HepG2 (cell line): ENCODE measurements around the gene HLCS. TPM values are rescaled to one million over a fixed set of nuclear protein-coding genes. Genes with fewer than 3 reads are reported as not detected.

Experiments
- ATAC-seq: fragments of 200-7000 bp; cut with Tn5 transposase; 3 replicates; pipeline ENCODE4 v1.9.1; 2020; ENCODE audit warnings: mild to moderate bottlenecking, moderate library complexity
- BruUV-seq: library from RNA; stranded (reverse); fragments of 400-500 nt; replicated peaks from 2 replicates; lab custom pipeline; 2021; lab: Mats Ljungman, UMichigan
- CTCF ChIA-PET: fragments of 300-600 bp; formaldehyde crosslinking; extraction: SDS; loops from one replicate; lab custom pipeline; 2021; ENCODE audit warnings: low total read pairs, inconsistent platforms, low intra/inter-chr PET ratio; lab: Yijun Ruan, JAX
- POLR2A ChIA-PET: fragments of 350-600 bp; sonication (Branson Sonifier 250); formaldehyde crosslinking; loops from one replicate; lab custom pipeline; 2020; ENCODE audit warnings: antibody characterized with exemption, inconsistent platforms; lab: Yijun Ruan, JAX
- DNase-seq: peaks from one replicate; pipeline ENCODE4 v3.0.0-alpha.2; 2015; ENCODE audit warnings: low spot score
- FAIRE-seq: peaks from 3 replicates; lab custom pipeline; 2011; peaks lifted over from hg19 to GRCh38; lab: Jason Lieb, UNC
- H2AFZ ChIP-seq: one replicate; pipeline ENCODE4 v1.6.1; 2011; ENCODE audit warnings: low read length, inconsistent platforms
- H3K27ac ChIP-seq: fragments of 300-600 bp; 3 replicates; pipeline ENCODE4 v1.8.0; 2011; ENCODE audit warnings: mixed run types, mild to moderate bottlenecking, mixed read lengths, low read length, inconsistent platforms; ENCODE audit not compliant: insufficient read depth; ENCODE audit errors: extremely low read length
- H3K27me3 ChIP-seq, 2 experiments: fragments of 200-600 bp in 1 of 2; 2 replicates in 1 of 2; 3 replicates in 1 of 2; pipeline versions ENCODE4 v1.6.0 to v1.8.0; 2011; ENCODE audit warnings: low read length in 2 of 2, mild to moderate bottlenecking in 2 of 2, moderate library complexity in 2 of 2, inconsistent platforms in 1 of 2; ENCODE audit not compliant: insufficient read depth in 2 of 2, control insufficient read depth in 1 of 2
- H3K36me3 ChIP-seq, 2 experiments: fragments of 200-600 bp in 1 of 2; replicated peaks in 1 of 2; 2 replicates in 1 of 2; 3 replicates in 1 of 2; pipeline versions ENCODE4 v1.5.1 to v1.8.0; 2011; ENCODE audit warnings: low read length in 2 of 2, inconsistent platforms in 1 of 2; ENCODE audit not compliant: insufficient read depth in 2 of 2, control insufficient read depth in 1 of 2
- H3K4me1 ChIP-seq: 2 replicates; pipeline ENCODE4 v1.5.1; 2012; ENCODE audit warnings: low read length, inconsistent platforms; ENCODE audit not compliant: insufficient read depth
- H3K4me2 ChIP-seq: 2 replicates; pipeline ENCODE4 v1.6.0; 2011; ENCODE audit warnings: low read depth, low read length, inconsistent platforms
- H3K4me3 ChIP-seq, 3 experiments: fragments of 200-600 bp in 1 of 3; sonication (generic), shearing (Covaris generic) in 1 of 3; replicated peaks in 1 of 3; 2 replicates each; pipeline ENCODE4 v1.5.1; 2011 to 2016; ENCODE audit warnings: low read length in 3 of 3, inconsistent platforms in 2 of 3, low read depth in 2 of 3, mild to moderate bottlenecking in 2 of 3, control low read depth in 1 of 3, mixed read lengths in 1 of 3; ENCODE audit not compliant: insufficient read depth in 1 of 3
- H3K79me2 ChIP-seq: one replicate; pipeline ENCODE4 v1.6.1; 2011; ENCODE audit warnings: low read length, inconsistent platforms; ENCODE audit not compliant: insufficient read depth
- H3K9ac ChIP-seq: 2 replicates; pipeline ENCODE4 v1.6.0; 2011; ENCODE audit warnings: mild to moderate bottlenecking, low read depth, low read length, inconsistent platforms; ENCODE audit not compliant: insufficient read depth
- H3K9me3 ChIP-seq: 2 replicates; pipeline ENCODE4 v1.5.1; 2012; ENCODE audit warnings: mild to moderate bottlenecking, low read length
- H4K20me1 ChIP-seq: 2 replicates; pipeline ENCODE4 v1.6.0; 2011; ENCODE audit warnings: inconsistent platforms, mild to moderate bottlenecking, low read length, moderate library complexity; ENCODE audit not compliant: insufficient read depth
- ATF6 ChIP-seq: sonication (generic); formaldehyde crosslinking; conservative IDR thresholded peaks from 2 replicates; pipeline ENCODE4 v1.4.0; 2020; ENCODE audit warnings: missing genetic modification reagents
- CSRNP1 ChIP-seq: sonication (generic); formaldehyde crosslinking; IDR thresholded peaks from 2 replicates; pipeline ENCODE4 v1.8.1; 2023; ENCODE audit warnings: mild to moderate bottlenecking, missing genetic modification reagents
- ERF ChIP-seq: IDR thresholded peaks from 2 replicates; pipeline ENCODE4 v1.6.1; 2018; ENCODE audit warnings: missing biosample characterization, missing genetic modification reagents
- FOXP1 ChIP-seq, 2 experiments: fragments of 450-650 bp in 1 of 2; IDR thresholded peaks; 2 replicates each; pipeline ENCODE4 v1.6.1; 2017 to 2018; ENCODE audit warnings: antibody characterized with exemption in 1 of 2
- GMEB2 ChIP-seq: IDR thresholded peaks from 2 replicates; pipeline ENCODE4 v1.6.1; 2016; ENCODE audit warnings: missing biosample characterization, missing genetic modification reagents, low read depth
- JUNB ChIP-seq: sonication (generic); formaldehyde crosslinking; IDR thresholded peaks from 2 replicates; pipeline ENCODE4 v1.8.0; 2022; ENCODE audit warnings: missing genetic modification reagents, mild to moderate bottlenecking, borderline replicate concordance
- MEIS1 ChIP-seq: sonication (generic); formaldehyde crosslinking; IDR thresholded peaks from 2 replicates; pipeline ENCODE4 v1.9.0; 2021; ENCODE audit warnings: mild to moderate bottlenecking, missing genetic modification reagents, moderate library complexity, borderline replicate concordance
- RBM39 ChIP-seq: fragments of 200-400 bp; formaldehyde crosslinking; IDR thresholded peaks from one replicate; pipeline ENCODE4 v1.6.1; 2018; ENCODE audit warnings: antibody characterized with exemption, mild to moderate bottlenecking, low read depth, low read length; ENCODE audit not compliant: poor library complexity, severe bottlenecking
- ZFP36L1 ChIP-seq: sonication (generic); formaldehyde crosslinking; IDR thresholded peaks from 2 replicates; pipeline ENCODE4 v1.8.0; 2022; ENCODE audit warnings: mild to moderate bottlenecking, missing genetic modification reagents, moderate library complexity
- ZNF441 ChIP-seq: sonication (generic); formaldehyde crosslinking; IDR thresholded peaks from 2 replicates; pipeline ENCODE4 v1.7.0; 2021; ENCODE audit warnings: missing genetic modification reagents, borderline replicate concordance
- ZNF775 ChIP-seq: sonication (generic); formaldehyde crosslinking; IDR thresholded peaks from 2 replicates; pipeline ENCODE4 v1.4.0; 2020; ENCODE audit warnings: missing genetic modification reagents, mild to moderate bottlenecking, moderate library complexity, borderline replicate concordance
- ZNF781 ChIP-seq: sonication (generic); formaldehyde crosslinking; IDR thresholded peaks from 2 replicates; pipeline ENCODE4 v1.5.1; 2020; ENCODE audit warnings: borderline replicate concordance, mild to moderate bottlenecking, missing genetic modification reagents; ENCODE audit errors: not compliant biosample characterization
- WGBS: methylation state at CpG from one replicate; pipeline ENCODE4 v1.1.6; 2017; ENCODE audit warnings: low lambda C conversion rate; 5-methylcytosine and 5-hydroxymethylcytosine counted together
- in situ Hi-C: cut with HindIII; loops from 2 replicates; pipeline ENCODE4 v1.10.0; 2017; ENCODE audit warnings: low pct_unique_long_range_greater_than_20kb; ENCODE audit not compliant: extremely low pct_ligation_motif_present
- intact Hi-C: fragments of 100-400 bp; cut with micrococcal nuclease; formaldehyde crosslinking; loops from one replicate; pipeline ENCODE4 v1.10.0; 2022; ENCODE audit not compliant: unreplicated experiment
- polyA plus RNA-seq, 8 experiments: library from polyadenylated mRNA; depleted of rRNA in 3 of 8; stranded (reverse) in 7 of 8; unstranded in 1 of 8; fragments of >200 nt; fragmentation: Illumina TruSeq in 4 of 8; extraction: Trizol in 4 of 8; gene quantifications; 2 replicates each; pipeline versions ENCODE4 v1.2.1 to v1.2.3, GENCODE V29; 2011 to 2016; ENCODE audit warnings: low read depth in 4 of 8, missing spikeins in 1 of 8, mixed read lengths in 1 of 8; ENCODE audit not compliant: insufficient read depth in 1 of 8
- total RNA-seq, 5 experiments: library from RNA; depleted of rRNA; stranded (reverse); fragments of >200 nt; fragmentation: Illumina TruSeq; extraction: Trizol; gene quantifications; 2 replicates each; pipeline ENCODE4 v1.2.3, GENCODE V29; 2016; ENCODE audit warnings: low read depth in 1 of 5

HLCS gene
- total and polyA plus RNA-seq, 2 of the 13 experiments (the other 11 are each of a cell fraction or from before 2014, with no cell fraction given) = 7.9 to 12.3 TPM

- in situ Hi-C loops = no loop called here
- BruUV-seq = no TSS peak
Measured at GRCh38 chr21:36716836-36717235, 249.6 kb downstream of the HLCS start.

More at GRCh38 chr21:36716836-36717235, 249.6 kb downstream of the HLCS start:
- no peak overlapping the region for H3K4me3 ChIP-seq
- H2AFZ ChIP-seq = no peak overlapping the region
- H3K27me3 ChIP-seq = no peaks in the 10 kb centered on the region
- ATAC-seq = no peak
- no peaks in the 10 kb centered on the region for H3K79me2 ChIP-seq
- H3K4me2 ChIP-seq = no peak overlapping the region
- ChIA-PET CTCF (no interaction called here), POLR2A (no interaction called here)
- H3K9me3 ChIP-seq = no peaks in the 10 kb centered on the region
- FAIRE-seq = no peak
- 78% methylated on average over 9 of the region's 9 CpGs for WGBS
- H3K9ac ChIP-seq = no peak overlapping the region
- H3K36me3 ChIP-seq = no peaks in the 10 kb centered on the region
- TF ChIP-seq GMEB2 (CRISPR knock-in tag) = no peak
- no peak for TF ChIP-seq MEIS1 (CRISPR knock-in tag)
- TF ChIP-seq ZNF781 (CRISPR knock-in tag) = no peak
- TF ChIP-seq FOXP1 (IDR thresholded peaks at IDR 0.05) = no peak
- TF ChIP-seq FOXP1 (CRISPR knock-in tag; IDR thresholded peaks at IDR 0.05) = no peak
- no peak for TF ChIP-seq ATF6 (CRISPR knock-in tag)
- no peak for TF ChIP-seq ZNF775
- TF ChIP-seq ZNF441 (CRISPR knock-in tag) = no peak
- TF ChIP-seq CSRNP1 = no peak
- no peak for TF ChIP-seq RBM39
- TF ChIP-seq JUNB (CRISPR knock-in tag) = no peak
- TF ChIP-seq ERF (CRISPR knock-in tag) = no peak
- TF ChIP-seq ZFP36L1 = no peak
- no peak overlapping the region for H3K27ac ChIP-seq
- no peaks in the 10 kb centered on the region for H4K20me1 ChIP-seq
- no peak for DNase-seq
- peaks cover 16% of the 10 kb centered on the region for H3K4me1 ChIP-seq
- intact Hi-C loops = no loop called here
